Measurements from ENCODE around the gene SETD5.

DNA sequence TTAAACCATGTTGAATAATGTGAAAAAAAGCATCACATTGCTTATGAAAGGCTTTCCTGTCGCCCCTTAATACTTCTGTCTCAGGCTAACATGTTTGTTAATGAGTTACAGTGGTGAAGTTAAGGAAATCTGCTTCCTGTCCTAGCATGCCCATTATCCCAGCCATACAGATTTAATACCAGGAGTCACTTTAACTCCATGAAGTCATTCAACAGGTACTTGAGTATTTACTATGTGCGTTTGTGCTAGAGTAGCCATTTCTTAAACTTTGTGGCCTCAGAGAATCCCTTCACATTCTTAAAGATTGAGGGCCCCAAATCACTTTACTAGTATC is 10.1 kb upstream of the SETD5 start:
- TF ChIP-seq CTCF (IDR thresholded peaks at IDR 0.05; ENCODE audit: insufficient read depth, low read depth, low read length): no peak
- TF ChIP-seq EZH2 (IDR thresholded peaks at IDR 0.05; ENCODE audit: insufficient read depth, low read length): no peak

Measured in astrocyte (in vitro differentiated cells and primary cell).